ENCODE results near the gene GLRX.

GLRX gene

GRCh38 chr5:95771892-95772291, 50.6 kb downstream of the GLRX start:
- no peak overlapping the region for H3K9ac ChIP-seq (ENCODE audit: low read depth in 1 of 2, low read length in 2 of 2)
- H3K4me1 ChIP-seq (ENCODE audit: control insufficient read depth in 2 of 2, insufficient read depth in 2 of 2, low read length in 2 of 2) = no peaks in the 10 kb centered on the region
- H3K4me3 ChIP-seq (ENCODE audit: low read length in 2 of 2) = no peak overlapping the region
- no peaks in the 10 kb centered on the region for H3K27me3 ChIP-seq (ENCODE audit: control insufficient read depth in 2 of 2, insufficient read depth in 2 of 2, low read length in 2 of 2)
- H3K27ac ChIP-seq (ENCODE audit: low read depth in 2 of 2, low read length in 2 of 2) = no peak overlapping the region
- no peaks in the 10 kb centered on the region for H3K9me3 ChIP-seq (ENCODE audit: control insufficient read depth in 2 of 2, low read length in 2 of 2)
- H3K36me3 ChIP-seq (ENCODE audit: control insufficient read depth in 2 of 2, insufficient read depth in 2 of 2, low read length in 2 of 2) = peaks cover 0 to 6% of the 10 kb centered on the region in 2 donors

GRCh38 chr5:95770830-95771708, 51.5 kb downstream of the GLRX start:
- Histone ChIP-seq H3K9ac (ENCODE audit: low read depth in 1 of 2, low read length in 2 of 2) (no peak overlapping the region), H3K27me3 (ENCODE audit: control insufficient read depth in 2 of 2, insufficient read depth in 2 of 2, low read length in 2 of 2) (no peaks in the 10 kb centered on the region), H3K4me3 (ENCODE audit: low read length in 2 of 2) (no peak overlapping the region), H3K27ac (ENCODE audit: low read depth in 2 of 2, low read length in 2 of 2) (no peak overlapping the region), H3K9me3 (ENCODE audit: control insufficient read depth in 2 of 2, low read length in 2 of 2) (no peaks in the 10 kb centered on the region), H3K36me3 (ENCODE audit: control insufficient read depth in 2 of 2, insufficient read depth in 2 of 2, low read length in 2 of 2) (peaks cover 0 to 6% of the 10 kb centered on the region in 2 donors), H3K4me1 (ENCODE audit: control insufficient read depth in 2 of 2, insufficient read depth in 2 of 2, low read length in 2 of 2) (no peaks in the 10 kb centered on the region)

GRCh38 chr5:95768731-95769130, 53.8 kb downstream of the GLRX start:
- Histone ChIP-seq H3K9ac (ENCODE audit: low read depth in 1 of 2, low read length in 2 of 2) (no peak overlapping the region), H3K36me3 (ENCODE audit: control insufficient read depth in 2 of 2, insufficient read depth in 2 of 2, low read length in 2 of 2) (peaks cover 0 to 10% of the 10 kb centered on the region in 2 donors), H3K9me3 (ENCODE audit: control insufficient read depth in 2 of 2, low read length in 2 of 2) (no peaks in the 10 kb centered on the region)

GRCh38 chr5:95763941-95764340, 58.6 kb downstream of the GLRX start:
- Histone ChIP-seq H3K27ac (ENCODE audit: low read depth in 2 of 2, low read length in 2 of 2) (no peak overlapping the region), H3K9ac (ENCODE audit: low read depth in 1 of 2, low read length in 2 of 2) (no peak overlapping the region), H3K9me3 (ENCODE audit: control insufficient read depth in 2 of 2, low read length in 2 of 2) (no peaks in the 10 kb centered on the region), H3K27me3 (ENCODE audit: control insufficient read depth in 2 of 2, insufficient read depth in 2 of 2, low read length in 2 of 2) (no peaks in the 10 kb centered on the region), H3K36me3 (ENCODE audit: control insufficient read depth in 2 of 2, insufficient read depth in 2 of 2, low read length in 2 of 2) (peaks cover 0 to 10% of the 10 kb centered on the region in 2 donors), H3K4me3 (ENCODE audit: low read length in 2 of 2) (no peak overlapping the region), H3K4me1 (ENCODE audit: control insufficient read depth in 2 of 2, insufficient read depth in 2 of 2, low read length in 2 of 2) (peaks cover 18 to 21% of the 10 kb centered on the region in 2 donors)

More at GRCh38 chr5:95768731-95769130, 53.8 kb downstream of the GLRX start:
- Histone ChIP-seq H3K4me3 (ENCODE audit: low read length in 2 of 2) (no peak overlapping the region), H3K4me1 (ENCODE audit: control insufficient read depth in 2 of 2, insufficient read depth in 2 of 2, low read length in 2 of 2) (no peaks in the 10 kb centered on the region), H3K27ac (ENCODE audit: low read depth in 2 of 2, low read length in 2 of 2) (no peak overlapping the region), H3K27me3 (ENCODE audit: control insufficient read depth in 2 of 2, insufficient read depth in 2 of 2, low read length in 2 of 2) (no peaks in the 10 kb centered on the region)

Measured in mucosa of rectum (tissue), 2 donors.